Mucosa of descending colon (tissue), 3 donors: ENCODE results near the gene ANKS6. TPM values are rescaled to one million over a fixed set of nuclear protein-coding genes. Genes with fewer than 3 reads are reported as not detected.

ENCODE experiments used
- ATAC-seq: fragments of 200-7000 bp; cut with Tn5 transposase; one replicate; pipeline ENCODE4 v1.9.1; 2020; ENCODE audit warnings: mild to moderate bottlenecking, moderate library complexity
- DNase-seq, 3 donors: peaks; one replicate each; pipeline ENCODE4 v3.0.0-alpha.2; 2020
- H3K36me3 ChIP-seq: fragments of 200-600 bp; one replicate; pipeline ENCODE4 v1.8.0; 2021; ENCODE audit warnings: low read depth, mild to moderate bottlenecking
- H3K4me1 ChIP-seq: fragments of 200-600 bp; one replicate; pipeline ENCODE4 v1.8.0; 2021; ENCODE audit warnings: low read depth, mild to moderate bottlenecking
- H3K4me3 ChIP-seq: fragments of 200-600 bp; one replicate; pipeline ENCODE4 v1.8.0; 2021; ENCODE audit warnings: mild to moderate bottlenecking
- H3K9me3 ChIP-seq: fragments of 200-600 bp; one replicate; pipeline ENCODE4 v1.8.0; 2021; ENCODE audit warnings: mild to moderate bottlenecking
- CTCF ChIP-seq: fragments of 200-600 bp; IDR thresholded peaks from one replicate; pipeline ENCODE4 v1.8.0; 2022; ENCODE audit warnings: antibody characterized with exemption, mild to moderate bottlenecking
- intact Hi-C, 2 donors: fragments of 100-400 bp; cut with DNase I in 1 of 2; cut with micrococcal nuclease in 1 of 2; formaldehyde crosslinking; loops; one replicate each; pipeline versions ENCODE4 v1.11.0 to v1.11.1; 2022; cut with DNase I, micrococcal nuclease
- total RNA-seq, 3 donors: library from RNA; stranded (reverse); fragmentation: NEBNext Ultra II Directional in 2 of 3; extraction: Animal tissue kit (Norgen Biotek cat#: 25700) in 2 of 3; gene quantifications; one replicate each; pipeline versions ENCODE4 v1.2.1 to v1.2.4, GENCODE V29; 2021 to 2023
- donor health status: DM: no; HTN: no; CAD: no; lungs with moderate emphysema.
- donor health status: DM: no; HTN: no; CAD: no.
- donor health status: DM: no; HTN: yes; CAD: no.

Gene ANKS6
- total RNA-seq, 3 donors from 2014 or later, result 16.6 to 23.4 (median 22.4) TPM

GRCh38 chr9:98823666-98824334 is 27.4 kb upstream of the ANKS6 start:
- ATAC-seq (peak; percentile 9), DNase-seq (no peak)
- Histone ChIP-seq H3K36me3 (peaks cover 3% of the 10 kb centered on the region), H3K4me1 (no peaks in the 10 kb centered on the region), H3K9me3 (no peaks in the 10 kb centered on the region), H3K4me3 (no peak overlapping the region)
- no peak for TF ChIP-seq CTCF
- intact Hi-C loops, result no loop called here

- Histone ChIP-seq H3K4me3 (no peak overlapping the region), H3K36me3 (peaks cover 3% of the 10 kb centered on the region), H3K9me3 (no peaks in the 10 kb centered on the region), H3K4me1 (no peaks in the 10 kb centered on the region)
- no peak for DNase-seq
- TF ChIP-seq CTCF, result no peak
- intact Hi-C loops, result no loop called here
- ATAC-seq, result no peak
These were observed 26.3 kb upstream of the ANKS6 start for GRCh38 chr9:98822661-98823060.

- Histone ChIP-seq H3K4me1 (no peaks in the 10 kb centered on the region), H3K36me3 (peaks cover 2% of the 10 kb centered on the region), H3K4me3 (no peak overlapping the region), H3K9me3 (no peaks in the 10 kb centered on the region)
- intact Hi-C loops, result no loop called here
- no peak for TF ChIP-seq CTCF
- ATAC-seq (no peak), DNase-seq (no peak)
These were observed 25.5 kb upstream of the ANKS6 start for GRCh38 chr9:98821831-98822230.

- Histone ChIP-seq H3K9me3 (no peaks in the 10 kb centered on the region), H3K4me3 (no peak overlapping the region), H3K4me1 (no peaks in the 10 kb centered on the region), H3K36me3 (no peaks in the 10 kb centered on the region)
- TF ChIP-seq CTCF, result no peak
- ATAC-seq (no peak), DNase-seq (no peak)
- intact Hi-C loops, result no loop called here
These were observed 22.9 kb upstream of the ANKS6 start for GRCh38 chr9:98819231-98819630.

- intact Hi-C loops, result no loop called here
- no peaks in the 10 kb centered on the region for H3K36me3 ChIP-seq
- H3K9me3 ChIP-seq, result no peaks in the 10 kb centered on the region
- H3K4me1 ChIP-seq, result no peaks in the 10 kb centered on the region
- ATAC-seq, result peak; percentile 76
- DNase-seq, result peak in 1 of 3 donors; percentile 13
- no peak for TF ChIP-seq CTCF
- H3K4me3 ChIP-seq, result no peak overlapping the region
These were observed 22.4 kb upstream of the ANKS6 start for GRCh38 chr9:98818764-98819163.
